Measurements from ENCODE around the gene RRP9. TPM values are rescaled to one million over a fixed set of nuclear protein-coding genes. Genes with fewer than 3 reads are reported as not detected.
A peak's percentile ranks its signal among the peaks of the same experiment; 100 is the strongest.

RRP9 gene
- total RNA-seq, 1 donor = 16.3 TPM

GRCh38 chr3:51943451-51944391 lies 2.0 kb upstream of the RRP9 start:
- no peak for DNase-seq (ENCODE audit: low read depth)
- no peak for TF ChIP-seq CTCF (IDR thresholded peaks at IDR 0.05; ENCODE audit: insufficient read depth, low read length)
- no peak overlapping the region for H3K4me3 ChIP-seq (ENCODE audit: low read depth, low read length)

GRCh38 chr3:51942603-51943450 lies 1.1 kb upstream of the RRP9 start:
- DNase-seq (ENCODE audit: low read depth) = peak; percentile 59
- peak overlapping the region; percentile 69 for H3K4me3 ChIP-seq (ENCODE audit: low read depth, low read length)
- no peak for TF ChIP-seq CTCF (IDR thresholded peaks at IDR 0.05; ENCODE audit: insufficient read depth, low read length)

GRCh38 chr3:51941463-51941797 lies 274 bp downstream of the RRP9 start:
- no peak for DNase-seq (ENCODE audit: low read depth)
- no peak for TF ChIP-seq CTCF (IDR thresholded peaks at IDR 0.05; ENCODE audit: insufficient read depth, low read length)
- H3K4me3 ChIP-seq (ENCODE audit: low read depth, low read length) = peak overlapping the region; percentile 89

GRCh38 chr3:51940648-51941462 lies 849 bp downstream of the RRP9 start:
- H3K4me3 ChIP-seq (ENCODE audit: low read depth, low read length) = peak overlapping the region; percentile 89
- peak; percentile 61 for DNase-seq (ENCODE audit: low read depth)
- TF ChIP-seq CTCF (IDR thresholded peaks at IDR 0.05; ENCODE audit: insufficient read depth, low read length) = no peak

- H3K4me3 ChIP-seq (ENCODE audit: low read depth, low read length) = no peak overlapping the region
- TF ChIP-seq CTCF (IDR thresholded peaks at IDR 0.05; ENCODE audit: insufficient read depth, low read length) = no peak
- DNase-seq (ENCODE audit: low read depth) = no peak
Measured at GRCh38 chr3:51938780-51939425, 2.8 kb downstream of the RRP9 start.
